ENCODE data around the gene MCTP1.

MCTP1 gene

GRCh38 chr5:95027151-95027721 lies 257.7 kb downstream of the MCTP1 start:
- no peak overlapping the region for H3K27ac ChIP-seq
- TF ChIP-seq ZFX (IDR thresholded peaks at IDR 0.05) (0 out of 2 replicates have a peak, but pooled peaks have one; percentile 18), CTCF (conservative IDR thresholded peaks at IDR 0.05) (no peak)

- H3K27ac ChIP-seq = no peak overlapping the region
- TF ChIP-seq CTCF (conservative IDR thresholded peaks at IDR 0.05) (no peak), ZFX (IDR thresholded peaks at IDR 0.05) (no peak)
These were observed 258.2 kb downstream of the MCTP1 start for GRCh38 chr5:95026718-95027117.

- no peak overlapping the region for H3K27ac ChIP-seq
- no peak for TF ChIP-seq CTCF (conservative IDR thresholded peaks at IDR 0.05)
- TF ChIP-seq ZFX (IDR thresholded peaks at IDR 0.05) = no peak
These were observed 261.8 kb downstream of the MCTP1 start for GRCh38 chr5:95022967-95023695.

- H3K27ac ChIP-seq = no peak overlapping the region
- TF ChIP-seq ZFX (IDR thresholded peaks at IDR 0.05) (no peak), CTCF (conservative IDR thresholded peaks at IDR 0.05) (no peak)
These were observed 264.5 kb downstream of the MCTP1 start for GRCh38 chr5:95020345-95020744.

- H3K27ac ChIP-seq = no peak overlapping the region
- TF ChIP-seq ZFX (IDR thresholded peaks at IDR 0.05) = no peak
- no peak for TF ChIP-seq CTCF (conservative IDR thresholded peaks at IDR 0.05)
These were observed 265.9 kb downstream of the MCTP1 start for GRCh38 chr5:95018946-95019345.

GRCh38 chr5:95018511-95018910 lies 266.4 kb downstream of the MCTP1 start:
- no peak for TF ChIP-seq CTCF (conservative IDR thresholded peaks at IDR 0.05)
- TF ChIP-seq ZFX (IDR thresholded peaks at IDR 0.05) = no peak
- no peak overlapping the region for H3K27ac ChIP-seq

GRCh38 chr5:95009812-95010211 lies 275.1 kb downstream of the MCTP1 start:
- TF ChIP-seq ZFX (IDR thresholded peaks at IDR 0.05) = no peak
- TF ChIP-seq CTCF (conservative IDR thresholded peaks at IDR 0.05) = no peak
- no peak overlapping the region for H3K27ac ChIP-seq
